Stromal cell of bone marrow (primary cell): ENCODE data around the gene BANP.
"Not testable (repeated sequence)": the region's sequence is repeated elsewhere in the genome, so short reads cannot be mapped to it uniquely, and the experiment has no call there.

Experiments
- DNase-seq: peaks from one replicate; pipeline ENCODE4 v3.0.0-alpha.2; 2012; ENCODE audit warnings: low read depth

Gene BANP

GRCh38 chr16:88016386-88016785, 65.2 kb downstream of the BANP start:
- DNase-seq: not testable (repeated sequence)

- DNase-seq: no peak
Observed at GRCh38 chr16:88016964-88017363, 65.7 kb downstream of the BANP start.

DNA sequence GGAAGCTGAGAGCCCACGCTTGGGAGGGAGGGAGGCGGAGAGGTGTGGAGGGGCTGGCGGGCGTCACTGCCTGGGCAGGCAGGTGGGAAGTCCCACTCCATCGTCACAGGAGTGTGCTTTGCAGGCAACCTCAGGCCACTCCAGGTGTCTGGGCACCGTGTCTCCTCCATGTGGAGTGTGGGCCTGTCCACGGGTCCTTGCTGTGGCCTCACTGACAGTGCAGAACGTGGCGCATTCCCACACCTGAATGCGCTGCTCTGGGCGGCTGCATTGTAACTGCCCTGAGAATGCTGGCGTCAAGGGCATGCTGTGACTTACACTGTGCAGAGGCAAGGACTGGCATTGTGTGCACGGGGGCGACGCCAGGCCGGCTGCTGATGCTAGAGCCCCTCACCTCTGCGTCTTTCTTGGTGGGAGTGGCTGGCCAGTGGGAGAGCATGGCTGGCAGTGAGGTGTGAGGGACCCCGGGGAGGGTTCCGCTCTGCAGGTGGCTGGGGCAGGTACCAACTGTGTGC, 66.4 kb downstream of the BANP start:
- DNase-seq: no peak

DNA sequence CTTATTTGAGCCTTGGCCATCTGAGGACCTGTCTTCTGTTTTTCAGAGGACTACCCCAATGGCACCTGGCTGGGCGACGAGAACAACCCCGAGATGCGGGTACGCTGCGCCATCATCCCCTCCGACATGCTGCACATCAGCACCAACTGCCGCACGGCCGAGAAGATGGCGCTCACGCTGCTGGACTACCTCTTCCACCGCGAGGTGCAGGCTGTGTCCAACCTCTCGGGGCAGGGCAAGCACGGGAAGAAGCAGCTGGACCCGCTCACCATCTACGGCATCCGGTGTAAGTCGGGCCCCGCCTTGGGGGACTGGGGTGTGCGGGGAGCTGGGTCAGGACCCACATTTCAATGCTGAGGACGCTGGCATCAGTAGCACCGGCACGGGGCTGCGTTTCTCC, 67.1 kb downstream of the BANP start:
- not testable (repeated sequence) for DNase-seq

DNA sequence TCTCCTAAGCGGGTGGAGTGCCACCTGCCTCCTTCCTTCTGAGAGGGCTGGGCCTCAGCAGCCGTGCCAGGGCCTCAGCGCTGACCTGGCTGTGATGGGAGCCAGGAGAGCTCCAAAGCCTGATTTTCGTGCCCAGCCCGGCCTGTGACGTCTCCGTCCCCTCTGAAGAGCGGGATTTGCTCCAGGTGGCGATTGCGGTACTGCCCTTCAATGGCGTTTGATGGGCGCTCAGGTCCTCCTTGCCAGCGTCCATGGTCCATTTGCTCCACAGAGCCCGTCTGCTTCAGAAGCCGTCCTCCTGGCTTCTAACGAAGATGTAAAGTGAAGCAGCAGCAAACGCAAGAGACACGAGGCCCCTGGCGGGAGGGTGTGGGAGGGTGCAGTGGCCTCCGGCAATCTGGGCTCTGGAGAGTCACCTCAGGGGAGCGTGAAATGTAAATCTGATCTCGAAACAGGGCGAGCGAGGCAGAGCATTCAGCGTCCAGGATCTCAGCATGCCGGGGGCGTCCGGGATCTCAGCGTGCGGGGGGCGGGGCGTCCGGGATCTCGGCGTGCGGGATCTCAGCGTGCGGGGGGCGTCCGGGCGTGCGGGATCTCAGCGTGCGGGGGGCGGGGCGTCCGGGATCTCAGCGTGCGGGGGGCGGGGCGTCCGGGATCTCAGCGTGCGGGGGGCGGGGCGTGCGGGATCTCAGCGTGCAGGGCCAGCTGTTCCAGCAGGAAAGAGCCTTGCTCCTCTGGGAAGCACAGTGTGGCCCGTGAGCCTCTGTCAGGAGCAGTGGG, 68.0 kb downstream of the BANP start:
- DNase-seq: not testable (repeated sequence)

- DNase-seq: no peak
Observed at GRCh38 chr16:88019821-88020515, 68.7 kb downstream of the BANP start.

DNA sequence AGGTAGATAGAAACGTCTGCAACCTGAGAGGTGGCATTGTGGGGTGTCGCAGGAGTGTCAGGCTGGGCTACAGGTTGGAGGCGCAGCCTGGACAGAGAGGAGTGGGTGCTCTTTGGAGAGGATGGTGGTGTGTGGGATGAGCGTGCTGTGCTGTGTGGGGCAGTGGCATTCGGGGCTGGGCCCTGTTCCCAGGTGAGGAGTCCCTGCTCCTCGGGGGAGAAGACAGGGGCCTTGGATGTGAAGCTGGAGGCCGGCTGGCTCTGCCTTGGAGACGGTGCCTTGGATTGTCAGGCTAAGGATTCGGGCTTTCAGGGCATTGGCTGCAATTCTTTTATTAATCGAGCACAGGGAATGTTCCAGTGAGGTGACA, 69.3 kb downstream of the BANP start:
- DNase-seq: no peak

DNA sequence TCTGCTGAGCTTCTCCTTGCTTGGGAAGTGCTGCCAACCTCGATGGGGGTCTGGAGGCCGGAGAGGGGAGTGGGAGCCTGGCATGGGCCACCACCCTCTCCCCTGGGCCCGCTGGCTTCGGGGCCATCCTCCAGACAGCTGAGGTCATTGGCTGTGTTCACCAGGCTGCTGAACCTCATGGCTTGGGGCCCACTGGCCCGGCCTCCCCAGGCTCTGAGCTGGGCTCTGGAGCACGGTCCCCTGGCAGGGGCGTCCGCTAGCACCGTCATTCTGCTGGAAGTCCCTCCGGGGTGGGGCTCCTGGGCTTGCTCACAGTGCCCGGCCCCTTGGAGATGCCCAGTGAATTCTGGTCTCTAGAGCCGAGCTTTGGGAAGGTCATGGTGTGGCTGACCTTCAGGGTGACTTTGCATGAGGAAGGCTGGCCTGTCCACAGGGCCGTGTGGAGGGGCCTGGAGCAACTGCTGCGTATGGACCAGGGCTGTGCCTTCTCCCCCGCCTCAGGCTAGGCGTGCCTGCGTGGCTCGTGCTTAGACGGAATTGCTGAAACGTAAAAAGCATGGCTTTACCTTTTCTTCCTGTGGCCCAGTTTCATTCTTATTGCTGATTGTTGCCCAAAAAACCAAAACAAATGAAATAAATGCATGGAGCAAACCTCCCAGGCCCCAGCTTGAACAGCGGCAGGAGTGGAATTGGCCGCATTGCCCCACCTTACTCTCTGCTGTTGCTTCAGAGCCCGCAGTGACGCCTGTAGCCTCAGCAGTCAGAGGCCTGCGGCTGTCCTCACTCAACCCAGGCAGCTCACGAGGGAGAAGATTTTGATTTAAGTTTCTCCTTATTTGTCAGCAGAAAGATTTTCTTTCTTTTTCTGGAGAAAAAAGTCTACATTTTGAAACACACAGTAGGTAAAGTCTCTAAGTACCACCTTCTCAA, 70.1 kb downstream of the BANP start:
- not testable (repeated sequence) for DNase-seq

DNA sequence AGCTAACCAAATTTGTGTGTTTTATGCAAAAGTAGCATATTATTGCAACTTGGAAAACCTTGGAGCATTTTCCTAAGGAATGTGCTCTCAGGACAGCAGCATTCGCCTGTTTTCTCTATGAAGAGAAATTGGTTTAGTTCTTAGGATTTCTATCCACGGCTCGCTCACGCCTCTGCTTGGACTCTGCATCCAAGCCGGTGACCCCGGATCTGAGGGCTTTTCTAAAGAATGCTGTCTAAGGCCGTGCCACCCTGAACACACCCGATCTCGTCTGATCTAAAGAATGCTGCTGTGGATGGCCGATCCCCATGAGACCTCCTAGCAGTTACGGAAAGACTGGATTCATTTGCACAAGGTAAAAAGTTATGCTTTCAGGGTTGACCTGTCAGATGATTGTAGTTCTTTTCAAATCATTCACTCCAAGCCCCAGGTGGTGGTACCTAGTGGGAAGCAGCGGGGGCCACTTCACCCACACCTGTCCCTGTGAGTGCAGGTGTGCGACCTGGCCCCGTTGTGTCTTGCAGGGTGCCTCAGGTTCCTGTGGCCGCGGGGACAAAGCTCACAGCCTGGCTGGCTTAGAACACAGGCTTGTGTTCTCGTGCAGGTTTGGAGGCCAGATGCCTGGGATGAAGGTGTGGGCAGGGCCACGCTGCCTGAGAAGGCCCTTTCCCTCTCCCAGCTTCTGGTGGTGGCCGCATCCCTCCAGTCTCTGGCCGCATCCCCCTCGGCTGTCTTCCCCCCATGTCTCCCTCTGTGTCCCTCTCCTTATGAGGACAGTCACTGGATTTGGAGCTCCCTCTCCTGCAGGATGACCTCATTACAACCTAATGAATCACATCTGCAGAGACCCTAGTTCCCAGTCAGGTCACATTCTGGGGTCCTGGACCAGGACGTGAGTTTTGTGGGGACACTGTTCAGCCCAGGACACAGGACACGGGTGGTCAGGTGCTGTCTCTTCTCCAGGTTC, 71.1 kb downstream of the BANP start:
- DNase-seq: no peak

DNA sequence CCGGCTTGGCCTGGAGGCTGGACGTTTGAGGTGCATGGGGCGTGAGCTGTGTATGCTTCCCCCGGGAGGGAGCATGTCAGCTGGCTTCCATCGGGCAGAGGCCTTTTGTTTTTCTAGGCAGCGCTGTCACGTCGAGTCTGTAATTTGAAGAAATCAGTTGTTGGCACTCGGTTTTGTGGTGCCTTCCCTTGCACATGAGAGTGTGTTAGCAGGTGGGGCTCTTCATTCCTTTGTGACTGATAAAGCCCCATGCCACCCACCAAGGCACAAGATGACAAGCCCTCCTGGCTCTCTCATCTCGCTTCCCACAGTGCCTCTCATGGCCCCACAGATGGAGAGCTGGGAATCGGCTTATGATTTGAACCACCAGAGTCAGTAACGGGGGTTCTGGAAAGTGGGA, 72.1 kb downstream of the BANP start:
- DNase-seq: no peak

DNA sequence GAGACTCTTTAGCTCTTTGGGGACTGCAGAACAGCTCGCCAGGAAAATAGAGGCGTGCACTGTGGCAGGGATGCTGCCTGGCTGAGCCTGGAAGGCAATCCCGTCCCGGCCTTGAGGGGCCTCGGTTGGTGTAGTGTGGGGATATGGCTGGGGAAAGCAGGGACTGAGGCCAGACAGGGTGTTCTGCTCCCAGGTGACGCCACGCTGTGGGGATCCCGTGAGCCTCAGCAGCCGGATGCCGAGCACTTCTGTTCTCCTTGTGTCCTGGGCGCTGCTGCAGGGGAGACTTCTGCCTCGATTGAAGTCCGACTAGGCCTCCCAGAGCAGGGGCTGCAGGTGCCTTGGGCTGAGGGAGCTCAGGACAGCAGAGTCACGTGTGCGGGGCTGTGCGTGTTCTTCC, 72.6 kb downstream of the BANP start:
- no peak for DNase-seq

- DNase-seq: not testable (repeated sequence)
Observed at GRCh38 chr16:88024491-88025085, 73.4 kb downstream of the BANP start.

- DNase-seq: peak; percentile 81
Observed at GRCh38 chr16:88025086-88025492, 73.9 kb downstream of the BANP start.

DNA sequence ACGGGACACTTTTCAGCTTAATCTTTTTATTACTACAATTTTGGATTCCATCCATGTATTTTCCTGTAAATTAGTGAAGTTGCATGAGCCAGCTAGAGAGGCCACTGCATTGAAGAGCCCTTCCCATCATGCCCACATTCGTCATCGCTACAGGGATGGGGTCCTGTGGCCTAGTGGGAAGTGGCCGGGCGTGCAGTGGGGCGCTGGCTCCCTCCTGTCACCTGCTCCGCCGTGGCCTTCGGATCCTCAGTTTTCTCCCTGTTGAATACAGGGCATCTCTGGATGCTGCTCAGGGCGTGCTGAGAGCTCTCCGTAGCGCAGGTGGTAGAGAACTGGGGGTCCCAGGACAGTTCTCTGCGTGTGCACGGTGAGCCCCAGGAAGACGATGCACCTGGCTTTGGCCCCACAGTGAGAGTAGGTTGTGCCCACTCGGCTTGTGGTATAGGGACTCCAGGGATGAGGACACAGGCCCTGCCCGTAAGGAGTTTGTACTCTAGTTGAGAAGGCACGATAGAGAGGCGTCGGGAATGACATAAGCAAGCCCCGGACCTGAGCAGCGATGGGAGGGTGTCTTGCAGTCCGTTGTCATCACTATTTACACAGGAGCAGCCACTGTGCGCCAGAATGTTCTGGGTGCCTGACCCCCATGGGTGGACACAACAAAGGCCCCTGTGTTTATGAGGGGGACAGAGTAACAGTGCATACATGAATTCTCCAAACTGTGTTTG, 74.8 kb downstream of the BANP start:
- not testable (repeated sequence) for DNase-seq

GRCh38 chr16:88026964-88027938, 76.0 kb downstream of the BANP start:
- DNase-seq: no peak

DNA sequence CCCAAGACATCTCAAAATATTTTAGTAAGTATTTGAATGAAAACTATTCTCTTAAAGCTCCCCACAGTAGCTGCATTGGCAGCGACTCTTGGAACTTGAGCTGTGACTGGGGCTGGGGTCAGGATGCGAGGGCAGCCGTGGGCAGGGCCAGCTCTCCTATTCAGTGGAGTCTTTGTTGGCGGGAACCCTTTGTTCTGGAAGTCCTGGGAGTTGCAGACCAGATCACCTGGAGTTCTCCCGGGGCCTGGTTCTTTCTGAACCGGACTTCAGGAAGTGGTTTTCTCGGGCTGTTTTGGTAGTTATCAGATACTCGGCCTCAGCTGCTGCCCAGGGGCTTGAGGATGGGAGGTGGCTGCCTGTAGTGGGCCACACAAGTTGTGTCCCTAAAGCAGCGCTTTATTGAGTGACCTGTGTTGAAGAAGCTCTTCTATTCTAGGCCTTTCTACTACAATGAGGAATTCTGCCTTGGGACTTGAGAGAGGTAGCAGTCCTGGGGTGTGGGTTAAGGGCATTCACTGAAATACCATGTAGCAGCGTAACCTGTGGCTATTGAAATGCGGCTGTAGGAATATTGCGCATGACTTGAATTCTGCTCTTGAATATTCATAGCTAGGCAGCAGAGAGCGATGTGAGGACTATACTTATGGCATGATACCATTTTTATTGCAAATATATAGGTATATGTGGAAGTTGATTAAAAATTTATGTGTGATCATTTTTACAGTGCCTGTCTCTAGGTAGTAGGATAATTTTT, 77.1 kb downstream of the BANP start:
- DNase-seq: not testable (repeated sequence)

GRCh38 chr16:88030498-88030897, 79.3 kb downstream of the BANP start:
- DNase-seq: no peak

DNA sequence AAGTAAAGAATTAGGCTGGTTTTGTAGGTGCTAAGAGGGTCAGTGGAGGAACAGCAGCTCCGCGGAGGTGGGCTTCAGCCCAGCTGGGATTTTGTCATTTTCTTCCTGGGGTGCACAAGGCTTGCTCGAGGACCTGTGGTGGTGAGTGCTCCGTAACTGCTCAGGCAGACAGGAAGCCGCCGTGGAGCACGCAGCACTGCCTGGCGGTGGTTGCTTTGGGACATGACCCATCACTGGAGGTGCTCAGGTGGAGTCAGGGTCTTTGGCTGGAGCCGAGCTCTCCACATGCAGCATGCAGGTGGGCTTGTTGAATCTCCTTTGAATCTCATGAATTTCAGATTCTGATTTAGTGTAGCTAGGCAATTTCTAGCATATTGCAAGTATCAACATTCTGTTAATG, 79.7 kb downstream of the BANP start:
- DNase-seq: not testable (repeated sequence)
